Esophagus (tissue), 2 donors: ENCODE data around the gene IER5. TPM values are rescaled to one million over a fixed set of nuclear protein-coding genes. Genes with fewer than 3 reads are reported as not detected.

Source experiments
- H3K27ac ChIP-seq, 2 donors: one replicate each; pipeline ENCODE4 v1.5.1; 2013; ENCODE audit warnings: low read depth in 2 of 2, mild to moderate bottlenecking in 2 of 2, inconsistent platforms in 1 of 2, low read length in 1 of 2, moderate library complexity in 1 of 2
- H3K27me3 ChIP-seq, 2 donors: one replicate each; pipeline ENCODE4 v1.6.1; 2013; ENCODE audit warnings: low read length in 2 of 2, control low read depth in 1 of 2, mild to moderate bottlenecking in 1 of 2; ENCODE audit not compliant: insufficient read depth in 2 of 2, control insufficient read depth in 1 of 2
- H3K36me3 ChIP-seq, 2 donors: one replicate each; pipeline ENCODE4 v1.6.1; 2013; ENCODE audit warnings: low read length in 1 of 2; ENCODE audit not compliant: control insufficient read depth in 2 of 2, insufficient read depth in 2 of 2
- H3K4me1 ChIP-seq, 2 donors: one replicate each; pipeline ENCODE4 v1.6.1; 2013; ENCODE audit warnings: low read length in 1 of 2; ENCODE audit not compliant: control insufficient read depth in 2 of 2, insufficient read depth in 2 of 2
- H3K4me3 ChIP-seq, 2 donors: one replicate each; pipeline ENCODE4 v1.5.1; 2013; ENCODE audit warnings: low read length in 2 of 2, mild to moderate bottlenecking in 2 of 2, low read depth in 1 of 2, moderate library complexity in 1 of 2
- H3K9me3 ChIP-seq, 2 donors: one replicate each; pipeline ENCODE4 v1.6.1; 2013; ENCODE audit warnings: mild to moderate bottlenecking in 2 of 2, low read depth in 1 of 2, low read length in 1 of 2, moderate library complexity in 1 of 2; ENCODE audit not compliant: control insufficient read depth in 2 of 2, insufficient read depth in 1 of 2
- WGBS, 2 donors: extraction: QIAGEN DNeasy Blood & Tissue Kit; methylation state at CpG; one replicate each; pipeline ENCODE4 v1.1.7; 2013; 5-methylcytosine and 5-hydroxymethylcytosine counted together
- polyA plus RNA-seq, 2 donors: library from polyadenylated mRNA; stranded (reverse); fragments of 200-250 nt; gene quantifications; one replicate each; pipeline ENCODE4 v1.2.3, GENCODE V29; 2013
- donor health status: healthy with polysubstance abuse.
- donor health status: Bipolar disorder and iron deficiency.

The IER5 gene
- polyA plus RNA-seq, 2 donors: 16.7 to 27.2 TPM

GRCh38 chr1:181103399-181103798, 14.9 kb downstream of the IER5 start:
- peaks cover 2 to 6% of the 10 kb centered on the region in 2 donors for H3K4me1 ChIP-seq
- H3K36me3 ChIP-seq: no peaks in the 10 kb centered on the region
- no peaks in the 10 kb centered on the region for H3K9me3 ChIP-seq
- H3K4me3 ChIP-seq: no peak overlapping the region
- 93 to 97% methylated on average over 7 of the region's 7 CpGs for WGBS, 2 donors
- H3K27ac ChIP-seq: no peak overlapping the region
- H3K27me3 ChIP-seq: no peaks in the 10 kb centered on the region

- Histone ChIP-seq H3K9me3 (no peaks in the 10 kb centered on the region), H3K27me3 (no peaks in the 10 kb centered on the region), H3K36me3 (no peaks in the 10 kb centered on the region), H3K4me3 (peak overlapping the region; percentile 71 to 92), H3K4me1 (peaks cover 2 to 6% of the 10 kb centered on the region in 2 donors), H3K27ac (peak overlapping the region; percentile 84 to 93)
- 29% methylated on average over 17 of the region's 17 CpGs for WGBS, 2 donors
Measured at GRCh38 chr1:181104042-181104789, 15.7 kb downstream of the IER5 start.

GRCh38 chr1:181104790-181105133, 16.3 kb downstream of the IER5 start:
- Histone ChIP-seq H3K4me1 (peaks cover 2 to 6% of the 10 kb centered on the region in 2 donors), H3K9me3 (no peaks in the 10 kb centered on the region), H3K36me3 (no peaks in the 10 kb centered on the region), H3K27ac (peak overlapping the region; percentile 84 to 93), H3K27me3 (no peaks in the 10 kb centered on the region), H3K4me3 (peak overlapping the region; percentile 71 to 92)
- 0% methylated on average over 17 to 28 of the region's 28 CpGs for WGBS, 2 donors

GRCh38 chr1:181105134-181106021, 16.9 kb downstream of the IER5 start:
- H3K36me3 ChIP-seq: no peaks in the 10 kb centered on the region
- H3K27me3 ChIP-seq: no peaks in the 10 kb centered on the region
- H3K9me3 ChIP-seq: no peaks in the 10 kb centered on the region
- WGBS, 2 donors: 2% methylated on average over 66 to 104 of the region's 104 CpGs
- peaks cover 2 to 6% of the 10 kb centered on the region in 2 donors for H3K4me1 ChIP-seq
- H3K27ac ChIP-seq: peak overlapping the region; percentile 84 to 93
- H3K4me3 ChIP-seq: peak overlapping the region; percentile 71 to 92

- peaks cover 2 to 9% of the 10 kb centered on the region in 2 donors for H3K4me1 ChIP-seq
- WGBS, 2 donors: 63 to 68% methylated on average over 3 of the region's 3 CpGs
- no peak overlapping the region for H3K4me3 ChIP-seq
- no peaks in the 10 kb centered on the region for H3K36me3 ChIP-seq
- H3K9me3 ChIP-seq: no peaks in the 10 kb centered on the region
- H3K27ac ChIP-seq: peak overlapping the region; percentile 18 to 45
- H3K27me3 ChIP-seq: no peaks in the 10 kb centered on the region
Measured at GRCh38 chr1:181106022-181106312, 17.5 kb downstream of the IER5 start.

- H3K4me1 ChIP-seq: peaks cover 2 to 10% of the 10 kb centered on the region in 2 donors
- H3K9me3 ChIP-seq: no peaks in the 10 kb centered on the region
- H3K27ac ChIP-seq: no peak overlapping the region
- H3K4me3 ChIP-seq: no peak overlapping the region
- H3K27me3 ChIP-seq: no peaks in the 10 kb centered on the region
- H3K36me3 ChIP-seq: no peaks in the 10 kb centered on the region
- 63 to 72% methylated on average over 6 of the region's 6 CpGs for WGBS, 2 donors
Measured at GRCh38 chr1:181106479-181106878, 18.0 kb downstream of the IER5 start.

- Histone ChIP-seq H3K4me3 (no peak overlapping the region), H3K9me3 (no peaks in the 10 kb centered on the region), H3K4me1 (peaks cover 0 to 12% of the 10 kb centered on the region in 2 donors), H3K36me3 (no peaks in the 10 kb centered on the region), H3K27ac (no peak overlapping the region), H3K27me3 (no peaks in the 10 kb centered on the region)
- 39 to 48% methylated on average over 2 of the region's 2 CpGs for WGBS, 2 donors
Measured at GRCh38 chr1:181107711-181108110, 19.2 kb downstream of the IER5 start.

- 65 to 79% methylated on average over 7 of the region's 7 CpGs for WGBS, 2 donors
- Histone ChIP-seq H3K4me1 (peaks cover 0 to 16% of the 10 kb centered on the region in 2 donors), H3K4me3 (no peak overlapping the region), H3K27me3 (no peaks in the 10 kb centered on the region), H3K9me3 (no peaks in the 10 kb centered on the region), H3K27ac (no peak overlapping the region), H3K36me3 (no peaks in the 10 kb centered on the region)
Measured at GRCh38 chr1:181108304-181108867, 19.9 kb downstream of the IER5 start.

- 75 to 83% methylated on average over 2 of the region's 2 CpGs for WGBS, 2 donors
- H3K27ac ChIP-seq: no peak overlapping the region
- H3K4me3 ChIP-seq: no peak overlapping the region
- no peaks in the 10 kb centered on the region for H3K36me3 ChIP-seq
- no peaks in the 10 kb centered on the region for H3K27me3 ChIP-seq
- H3K4me1 ChIP-seq: peaks cover 0 to 24% of the 10 kb centered on the region in 2 donors
- no peaks in the 10 kb centered on the region for H3K9me3 ChIP-seq
Measured at GRCh38 chr1:181110013-181110412, 21.5 kb downstream of the IER5 start.
